GM21576 (cell line): Measurements from ENCODE around the gene SPZ1.
"Not testable (repeated sequence)": the region's sequence is repeated elsewhere in the genome, so short reads cannot be mapped to it uniquely, and the experiment has no call there.

Experiments
- ATAC-seq: cut with Tn5 transposase; IDR thresholded peaks from one replicate; pipeline ENCODE4 v1.9.1; 2021; ENCODE audit warnings: mild to moderate bottlenecking, moderate library complexity; ENCODE audit not compliant: unreplicated experiment

Gene SPZ1

GRCh38 chr5:80319702-80320101 lies at the start of gene SPZ1:
Gene SPZ1, plus strand, starts transcription at chr5:80320002. Its CDS starts 214 bp downstream, at chr5:80320216.
- no peak for ATAC-seq

GRCh38 chr5:80270543-80270942 lies 49.3 kb upstream of the SPZ1 start:
- ATAC-seq, result not testable (repeated sequence)

- ATAC-seq, result no peak
Observed at GRCh38 chr5:80275347-80275746, 44.5 kb upstream of the SPZ1 start.

GRCh38 chr5:80276186-80276585 lies 43.6 kb upstream of the SPZ1 start:
- no peak for ATAC-seq

- no peak for ATAC-seq
Observed at GRCh38 chr5:80277191-80277590, 42.6 kb upstream of the SPZ1 start.

- no peak for ATAC-seq
Observed at GRCh38 chr5:80282054-80282453, 37.7 kb upstream of the SPZ1 start.

- no peak for ATAC-seq
Observed at GRCh38 chr5:80283360-80283759, 36.4 kb upstream of the SPZ1 start.

- no peak for ATAC-seq
Observed at GRCh38 chr5:80284720-80285119, 35.1 kb upstream of the SPZ1 start.

GRCh38 chr5:80288177-80288576 lies 31.6 kb upstream of the SPZ1 start:
- ATAC-seq, result no peak

- no peak for ATAC-seq
Observed at GRCh38 chr5:80289320-80289719, 30.5 kb upstream of the SPZ1 start.

GRCh38 chr5:80291761-80292160 lies 28.0 kb upstream of the SPZ1 start:
- no peak for ATAC-seq

GRCh38 chr5:80296121-80296520 lies 23.7 kb upstream of the SPZ1 start:
- no peak for ATAC-seq

- ATAC-seq, result no peak
Observed at GRCh38 chr5:80299601-80300000, 20.2 kb upstream of the SPZ1 start.

- ATAC-seq, result no peak
Observed at GRCh38 chr5:80300125-80300524, 19.7 kb upstream of the SPZ1 start.

- not testable (repeated sequence) for ATAC-seq
Observed at GRCh38 chr5:80300796-80301195, 19.0 kb upstream of the SPZ1 start.

- ATAC-seq, result not testable (repeated sequence)
Observed at GRCh38 chr5:80301342-80301741, 18.5 kb upstream of the SPZ1 start.

- ATAC-seq, result no peak
Observed at GRCh38 chr5:80302636-80303035, 17.2 kb upstream of the SPZ1 start.

- ATAC-seq, result no peak
Observed at GRCh38 chr5:80308526-80308925, 11.3 kb upstream of the SPZ1 start.

GRCh38 chr5:80309871-80310665 lies 9.7 kb upstream of the SPZ1 start:
- no peak for ATAC-seq

- ATAC-seq, result no peak
Observed at GRCh38 chr5:80315244-80315643, 4.6 kb upstream of the SPZ1 start.

- ATAC-seq, result no peak
Observed at GRCh38 chr5:80318212-80318611, 1.6 kb upstream of the SPZ1 start.

GRCh38 chr5:80324912-80325311 lies 5.1 kb downstream of the SPZ1 start:
- no peak for ATAC-seq

- ATAC-seq, result no peak
Observed at GRCh38 chr5:80326468-80326867, 6.7 kb downstream of the SPZ1 start.
